Brain microvascular endothelial cell (primary cell): ENCODE results near the gene SPX.

Experiments used
- DNase-seq: peaks from one replicate; pipeline ENCODE4 v3.0.0-alpha.2; 2020
- H3K27ac ChIP-seq: fragments of 250-450 bp; sonication (Bioruptor Pico); 2 replicates; pipeline ENCODE4 v1.5.1; 2020; ENCODE audit warnings: mild to moderate bottlenecking, moderate library complexity
- H3K27me3 ChIP-seq: fragments of 250-450 bp; sonication (Bioruptor Pico); replicated peaks from 2 replicates; pipeline ENCODE4 v1.5.1; 2020; ENCODE audit warnings: mild to moderate bottlenecking
- H3K36me3 ChIP-seq: fragments of 250-450 bp; sonication (Bioruptor Pico); replicated peaks from 2 replicates; pipeline ENCODE4 v1.5.1; 2020; ENCODE audit warnings: mild to moderate bottlenecking
- H3K4me3 ChIP-seq: 2 replicates; pipeline ENCODE4 v1.5.1; 2011; ENCODE audit warnings: low read depth, mild to moderate bottlenecking, control low read depth, low read length, moderate library complexity
- CTCF ChIP-seq: IDR thresholded peaks from 2 replicates; pipeline ENCODE4 v1.5.1; 2011; ENCODE audit warnings: low read depth, mild to moderate bottlenecking, moderate library complexity, low read length, control low read depth, inconsistent platforms; ENCODE audit errors: missing control alignments
- in situ Hi-C: cut with HindIII; loops from 2 replicates; pipeline ENCODE4 v1.10.0; 2017; ENCODE audit warnings: low sequenced_read_pairs, low pct_ligation_motif_present

The SPX gene

GRCh38 chr12:21499765-21500164 is 26.3 kb upstream of the SPX start:
- peak overlapping the region; percentile 98 for H3K4me3 ChIP-seq
- no peak for TF ChIP-seq CTCF
- H3K36me3 ChIP-seq = peaks cover 42% of the 10 kb centered on the region
- H3K27me3 ChIP-seq = no peaks in the 10 kb centered on the region
- in situ Hi-C loops = no loop called here
- DNase-seq = no peak
- no peak overlapping the region for H3K27ac ChIP-seq

GRCh38 chr12:21500786-21501257 is 25.3 kb upstream of the SPX start:
- TF ChIP-seq CTCF = peak; percentile 6
- peak overlapping the region; percentile 98 for H3K4me3 ChIP-seq
- in situ Hi-C loops = no loop called here
- H3K27me3 ChIP-seq = no peaks in the 10 kb centered on the region
- peak overlapping the region; percentile 100 for H3K27ac ChIP-seq
- peaks cover 34% of the 10 kb centered on the region for H3K36me3 ChIP-seq
- no peak for DNase-seq

GRCh38 chr12:21501258-21502163 is 24.6 kb upstream of the SPX start, which contains the start of the genes GOLT1B and RECQL:
Gene GOLT1B (plus strand): TSS chr12:21501789. CDS start chr12:21501924, 135 bp downstream.
Gene RECQL (minus strand): TSS chr12:21501635. CDS start chr12:21499570, 2,065 bp downstream.
- H3K4me3 ChIP-seq = peak within 1 kb of the TSS; percentile 98
- H3K36me3 ChIP-seq = peaks cover 29% of the 10 kb centered on the region
- H3K27ac ChIP-seq = peak within 1 kb of the TSS; percentile 100
- TF ChIP-seq CTCF = no peak
- no peaks in the 10 kb centered on the region for H3K27me3 ChIP-seq
- peak; percentile 98 for DNase-seq
- in situ Hi-C loops = no loop called here

- Histone ChIP-seq H3K4me3 (peak overlapping the region; percentile 98), H3K36me3 (peaks cover 23% of the 10 kb centered on the region), H3K27me3 (no peaks in the 10 kb centered on the region), H3K27ac (peak overlapping the region; percentile 100)
- DNase-seq = peak; percentile 34
- TF ChIP-seq CTCF = no peak
- in situ Hi-C loops = no loop called here
Measured at GRCh38 chr12:21502164-21502496, 24.0 kb upstream of the SPX start.

- Histone ChIP-seq H3K36me3 (peaks cover 20% of the 10 kb centered on the region), H3K27me3 (no peaks in the 10 kb centered on the region), H3K27ac (no peak overlapping the region), H3K4me3 (peak overlapping the region; percentile 98)
- in situ Hi-C loops = no loop called here
- DNase-seq = no peak
- TF ChIP-seq CTCF = no peak
Measured at GRCh38 chr12:21502872-21503271, 23.2 kb upstream of the SPX start.
